ENCODE results near the gene POGZ.

POGZ gene

GRCh38 chr1:151459331-151460046 lies at the start of gene POGZ:
Gene POGZ (minus strand): TSS chr1:151459494. CDS start chr1:151442204, 17,290 bp downstream.
- DNase-seq (ENCODE audit: low read depth in 4 of 4, low spot score in 1 of 4) = peak; percentile 88 to 96 (median 93)

- no peak for DNase-seq (ENCODE audit: low read depth in 4 of 4, low spot score in 1 of 4)
Observed at GRCh38 chr1:151508833-151509232, 49.5 kb upstream of the POGZ start.

GRCh38 chr1:151504759-151505158 lies 45.5 kb upstream of the POGZ start:
- no peak for DNase-seq (ENCODE audit: low read depth in 4 of 4, low spot score in 1 of 4)

GRCh38 chr1:151504252-151504651 lies 45.0 kb upstream of the POGZ start:
- no peak for DNase-seq (ENCODE audit: low read depth in 4 of 4, low spot score in 1 of 4)

- DNase-seq (ENCODE audit: low read depth in 4 of 4, low spot score in 1 of 4) = no peak
Observed at GRCh38 chr1:151502859-151503780, 43.8 kb upstream of the POGZ start.

GRCh38 chr1:151502035-151502700 lies 42.9 kb upstream of the POGZ start:
- no peak for DNase-seq (ENCODE audit: low read depth in 4 of 4, low spot score in 1 of 4)

- no peak for DNase-seq (ENCODE audit: low read depth in 4 of 4, low spot score in 1 of 4)
Observed at GRCh38 chr1:151501474-151501873, 42.2 kb upstream of the POGZ start.

- DNase-seq (ENCODE audit: low read depth in 4 of 4, low spot score in 1 of 4) = no peak
Observed at GRCh38 chr1:151499930-151500329, 40.6 kb upstream of the POGZ start.

GRCh38 chr1:151499365-151499764 lies 40.1 kb upstream of the POGZ start:
- no peak for DNase-seq (ENCODE audit: low read depth in 4 of 4, low spot score in 1 of 4)

GRCh38 chr1:151495316-151495715 lies 36.0 kb upstream of the POGZ start:
- no peak for DNase-seq (ENCODE audit: low read depth in 4 of 4, low spot score in 1 of 4)

GRCh38 chr1:151494741-151495281 lies 35.5 kb upstream of the POGZ start:
- no peak for DNase-seq (ENCODE audit: low read depth in 4 of 4, low spot score in 1 of 4)

GRCh38 chr1:151493042-151493441 lies 33.7 kb upstream of the POGZ start:
- DNase-seq (ENCODE audit: low read depth in 4 of 4, low spot score in 1 of 4) = no peak

- DNase-seq (ENCODE audit: low read depth in 4 of 4, low spot score in 1 of 4) = no peak
Observed at GRCh38 chr1:151492120-151492519, 32.8 kb upstream of the POGZ start.

GRCh38 chr1:151491641-151492040 lies 32.3 kb upstream of the POGZ start:
- DNase-seq (ENCODE audit: low read depth in 4 of 4, low spot score in 1 of 4) = no peak

GRCh38 chr1:151486557-151486956 lies 27.3 kb upstream of the POGZ start:
- no peak for DNase-seq (ENCODE audit: low read depth in 4 of 4, low spot score in 1 of 4)

- DNase-seq (ENCODE audit: low read depth in 4 of 4, low spot score in 1 of 4) = no peak
Observed at GRCh38 chr1:151485685-151486255, 26.5 kb upstream of the POGZ start.

- DNase-seq (ENCODE audit: low read depth in 4 of 4, low spot score in 1 of 4) = no peak
Observed at GRCh38 chr1:151482017-151482416, 22.7 kb upstream of the POGZ start.

GRCh38 chr1:151479462-151479861 lies 20.2 kb upstream of the POGZ start:
- DNase-seq (ENCODE audit: low read depth in 4 of 4, low spot score in 1 of 4) = no peak

GRCh38 chr1:151478923-151479322 lies 19.6 kb upstream of the POGZ start:
- DNase-seq (ENCODE audit: low read depth in 4 of 4, low spot score in 1 of 4) = no peak

- DNase-seq (ENCODE audit: low read depth in 4 of 4, low spot score in 1 of 4) = no peak
Observed at GRCh38 chr1:151478140-151478812, 19.0 kb upstream of the POGZ start.

- DNase-seq (ENCODE audit: low read depth in 4 of 4, low spot score in 1 of 4) = no peak
Observed at GRCh38 chr1:151477066-151477465, 17.8 kb upstream of the POGZ start.
